SK-N-SH treated with all-trans-retinoic acid at 6 μM for 48 hours (cell line): ENCODE results near the gene FRMD4A.

ENCODE experiments used
- CREB5 ChIP-seq: fragments of 250-450 bp; sonication (Bioruptor Pico); IDR thresholded peaks from 2 replicates; pipeline ENCODE4 v1.5.1; 2020; ENCODE audit warnings: low read depth, mild to moderate bottlenecking, moderate library complexity
- CSRNP3 ChIP-seq: fragments of 250-450 bp; sonication (Bioruptor Pico); IDR thresholded peaks from 2 replicates; pipeline ENCODE4 v1.5.1; 2021; ENCODE audit warnings: mild to moderate bottlenecking, moderate library complexity
- ISL1 ChIP-seq: fragments of 250-450 bp; sonication (Bioruptor Pico); IDR thresholded peaks from 2 replicates; pipeline ENCODE4 v2.1.2; 2022; ENCODE audit warnings: mild to moderate bottlenecking, moderate library complexity
- PATZ1 ChIP-seq: fragments of 250-450 bp; sonication (Bioruptor Pico); IDR thresholded peaks from 2 replicates; pipeline ENCODE4 v1.8.0; 2020; ENCODE audit warnings: mild to moderate bottlenecking, moderate library complexity, borderline replicate concordance
- PPARA ChIP-seq: fragments of 250-450 bp; sonication (Bioruptor Pico); IDR thresholded peaks from 2 replicates; pipeline ENCODE4 v1.5.0; 2020; ENCODE audit warnings: mild to moderate bottlenecking, borderline replicate concordance

- TF ChIP-seq CREB5 (CRISPR knock-in tag): no peak
- no peak for TF ChIP-seq PPARA (CRISPR knock-in tag)
- TF ChIP-seq CSRNP3 (CRISPR knock-in tag): no peak
- no peak for TF ChIP-seq ISL1
- TF ChIP-seq PATZ1: no peak
Observed at GRCh38 chr10:14052931-14053330, 277.8 kb downstream of the FRMD4A start.
